Left ventricle myocardium inferior (tissue), 1 donor: Measurements from ENCODE around the gene FGD2. TPM values are rescaled to one million over a fixed set of nuclear protein-coding genes. Genes with fewer than 3 reads are reported as not detected.

ENCODE experiments used
- DNase-seq: peaks from one replicate; pipeline ENCODE4 v3.0.0-alpha.2; 2020
- H3K27ac ChIP-seq: fragments of 200-600 bp; replicated peaks from 2 replicates; pipeline ENCODE4 v1.8.0; 2021
- H3K27me3 ChIP-seq: fragments of 200-600 bp; 2 replicates; pipeline ENCODE4 v1.8.0; 2021; ENCODE audit warnings: low read depth
- H3K36me3 ChIP-seq: fragments of 200-600 bp; 2 replicates; pipeline ENCODE4 v1.8.0; 2021
- H3K4me1 ChIP-seq: fragments of 200-600 bp; 2 replicates; pipeline ENCODE4 v1.8.0; 2021
- H3K4me3 ChIP-seq: fragments of 200-600 bp; 2 replicates; pipeline ENCODE4 v1.8.0; 2021; ENCODE audit warnings: mild to moderate bottlenecking, moderate library complexity
- H3K9me3 ChIP-seq: fragments of 200-600 bp; replicated peaks from 2 replicates; pipeline ENCODE4 v1.8.0; 2021
- intact Hi-C: fragments of 100-400 bp; cut with micrococcal nuclease; formaldehyde crosslinking; loops from one replicate; pipeline ENCODE4 v1.11.0; 2022
- long read RNA-seq: library from polyadenylated mRNA; unstranded; transcript quantifications from one replicate; pipeline ENCODE4 v2.0.0, GENCODE V29; 2021
- total RNA-seq: library from RNA; stranded (reverse); fragmentation: NEBNext Ultra II Directional; extraction: Animal tissue kit (Norgen Biotek cat#: 25700); gene quantifications from one replicate; pipeline ENCODE4 v1.2.1, GENCODE V29; 2021
- TF ChIP-seq, protein P1 (sequence below): fragments of 200-600 bp; IDR thresholded peaks from 2 replicates; pipeline ENCODE4 v1.8.0; 2021; ENCODE audit warnings: antibody characterized with exemption, mild to moderate bottlenecking, borderline replicate concordance
- donor health status: DM: no; HTN: yes; CAD: no; lungs with severe emphysema.

Gene FGD2, protein sequence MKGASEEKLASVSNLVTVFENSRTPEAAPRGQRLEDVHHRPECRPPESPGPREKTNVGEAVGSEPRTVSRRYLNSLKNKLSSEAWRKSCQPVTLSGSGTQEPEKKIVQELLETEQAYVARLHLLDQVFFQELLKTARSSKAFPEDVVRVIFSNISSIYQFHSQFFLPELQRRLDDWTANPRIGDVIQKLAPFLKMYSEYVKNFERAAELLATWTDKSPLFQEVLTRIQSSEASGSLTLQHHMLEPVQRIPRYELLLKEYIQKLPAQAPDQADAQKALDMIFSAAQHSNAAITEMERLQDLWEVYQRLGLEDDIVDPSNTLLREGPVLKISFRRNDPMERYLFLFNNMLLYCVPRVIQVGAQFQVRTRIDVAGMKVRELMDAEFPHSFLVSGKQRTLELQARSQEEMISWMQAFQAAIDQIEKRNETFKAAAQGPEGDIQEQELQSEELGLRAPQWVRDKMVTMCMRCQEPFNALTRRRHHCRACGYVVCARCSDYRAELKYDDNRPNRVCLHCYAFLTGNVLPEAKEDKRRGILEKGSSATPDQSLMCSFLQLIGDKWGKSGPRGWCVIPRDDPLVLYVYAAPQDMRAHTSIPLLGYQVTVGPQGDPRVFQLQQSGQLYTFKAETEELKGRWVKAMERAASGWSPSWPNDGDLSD
- 6.0 TPM for total RNA-seq
- long read RNA-seq, partial matches to known transcripts, result 1 of 1 reads
- long read RNA-seq, other reads (novel, unspliced or antisense), result 0 of 1 reads

DNA sequence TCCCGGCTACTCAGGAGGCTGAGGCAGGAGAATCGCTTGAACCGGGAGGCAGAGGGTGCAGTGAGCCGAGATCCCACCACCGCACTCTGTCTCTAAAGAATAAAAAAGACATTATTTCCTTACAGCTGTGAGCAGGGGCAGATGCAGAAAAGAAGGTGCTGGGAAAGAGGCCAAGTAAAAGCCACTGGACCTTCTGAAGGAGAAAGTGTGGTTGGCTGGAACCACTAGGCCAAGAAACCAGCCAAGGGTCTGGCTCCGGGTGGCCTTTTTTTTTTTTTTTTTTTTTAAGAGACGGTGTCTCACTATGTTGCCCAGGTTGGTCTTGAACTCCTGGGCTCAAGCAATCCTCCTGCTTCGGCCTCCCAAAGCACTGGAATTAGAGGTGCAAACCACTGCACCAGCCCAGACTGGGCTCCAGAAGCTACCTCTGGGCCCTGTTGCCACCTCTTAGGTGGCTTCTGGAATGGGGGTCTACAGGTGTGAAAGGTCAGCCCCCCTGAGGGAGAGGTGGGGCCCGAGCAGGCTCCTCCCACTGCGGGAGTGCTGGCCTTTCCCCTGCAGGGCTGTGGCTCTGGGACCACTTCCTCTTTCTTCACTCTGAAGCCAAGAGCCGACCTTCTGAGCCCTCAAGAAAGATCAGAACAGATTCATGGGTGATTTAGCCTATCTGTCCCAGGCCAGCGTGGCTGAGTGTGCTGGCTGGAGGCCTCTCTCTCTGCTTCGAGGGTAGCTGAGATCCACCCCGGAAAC, at the start of gene FGD2:
FGD2 (plus strand) TSS at position 595 of the 750 bp plus-strand sequence. CDS start 163 bp downstream, outside the sequence.
- no peak for DNase-seq
- Histone ChIP-seq H3K4me3 (peak within 1 kb of the TSS; percentile 37), H3K27ac (peak within 1 kb of the TSS; percentile 47), H3K27me3 (no peaks in the 10 kb centered on the region), H3K9me3 (no peaks in the 10 kb centered on the region), H3K4me1 (peaks cover 7% of the 10 kb centered on the region), H3K36me3 (no peaks in the 10 kb centered on the region)
- intact Hi-C loops, result loop anchor here (5.0 kb wide), 1 partner anchor 103 kb away; no protein-coding TSS in a partner anchor
- TF ChIP-seq, protein P1, sequence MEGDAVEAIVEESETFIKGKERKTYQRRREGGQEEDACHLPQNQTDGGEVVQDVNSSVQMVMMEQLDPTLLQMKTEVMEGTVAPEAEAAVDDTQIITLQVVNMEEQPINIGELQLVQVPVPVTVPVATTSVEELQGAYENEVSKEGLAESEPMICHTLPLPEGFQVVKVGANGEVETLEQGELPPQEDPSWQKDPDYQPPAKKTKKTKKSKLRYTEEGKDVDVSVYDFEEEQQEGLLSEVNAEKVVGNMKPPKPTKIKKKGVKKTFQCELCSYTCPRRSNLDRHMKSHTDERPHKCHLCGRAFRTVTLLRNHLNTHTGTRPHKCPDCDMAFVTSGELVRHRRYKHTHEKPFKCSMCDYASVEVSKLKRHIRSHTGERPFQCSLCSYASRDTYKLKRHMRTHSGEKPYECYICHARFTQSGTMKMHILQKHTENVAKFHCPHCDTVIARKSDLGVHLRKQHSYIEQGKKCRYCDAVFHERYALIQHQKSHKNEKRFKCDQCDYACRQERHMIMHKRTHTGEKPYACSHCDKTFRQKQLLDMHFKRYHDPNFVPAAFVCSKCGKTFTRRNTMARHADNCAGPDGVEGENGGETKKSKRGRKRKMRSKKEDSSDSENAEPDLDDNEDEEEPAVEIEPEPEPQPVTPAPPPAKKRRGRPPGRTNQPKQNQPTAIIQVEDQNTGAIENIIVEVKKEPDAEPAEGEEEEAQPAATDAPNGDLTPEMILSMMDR, result no peak

DNA sequence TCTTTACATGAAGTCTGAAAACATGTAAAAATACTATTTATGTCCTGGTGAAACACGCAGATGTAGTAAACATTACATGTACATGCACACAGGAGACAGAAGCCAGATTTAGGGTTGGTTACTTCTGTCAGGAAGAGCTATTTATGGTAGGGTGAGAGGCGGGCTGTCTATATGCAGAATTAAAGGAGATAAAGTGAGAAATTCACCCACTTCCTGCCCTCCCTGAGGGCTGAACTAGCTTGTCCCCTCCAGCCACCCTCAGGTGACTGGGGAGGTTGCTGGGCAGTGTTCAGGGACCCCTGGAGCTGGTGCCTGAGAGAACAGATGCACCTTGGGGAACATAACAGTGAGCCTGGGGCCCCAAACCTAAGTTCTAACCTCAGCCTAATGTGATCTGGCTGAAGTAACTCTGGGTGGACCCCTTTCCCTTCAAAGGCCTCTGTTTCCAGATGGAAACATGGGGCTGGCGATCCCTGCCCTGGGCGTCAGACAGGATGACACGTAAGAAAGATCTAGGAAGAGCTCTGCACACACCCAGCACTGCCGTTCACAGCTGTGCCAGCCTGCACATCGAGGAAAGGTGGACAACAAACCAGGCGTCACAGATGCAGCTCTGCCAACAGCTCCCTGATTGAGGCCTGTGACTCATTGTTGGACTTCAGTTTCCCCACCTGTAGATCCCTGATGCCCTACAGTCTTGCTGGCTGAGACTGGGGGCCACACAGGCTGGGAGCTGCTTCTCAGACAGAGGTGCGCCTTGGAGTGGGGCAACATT, 49.6 kb upstream of the FGD2 start:
- Histone ChIP-seq H3K27ac (peak overlapping the region; percentile 52), H3K9me3 (no peaks in the 10 kb centered on the region), H3K36me3 (no peaks in the 10 kb centered on the region), H3K4me3 (peak overlapping the region; percentile 48), H3K4me1 (peaks cover 37% of the 10 kb centered on the region), H3K27me3 (no peaks in the 10 kb centered on the region)
- TF ChIP-seq, protein P1, result no peak
- no peak for DNase-seq
- intact Hi-C loops, result no loop called here

DNA sequence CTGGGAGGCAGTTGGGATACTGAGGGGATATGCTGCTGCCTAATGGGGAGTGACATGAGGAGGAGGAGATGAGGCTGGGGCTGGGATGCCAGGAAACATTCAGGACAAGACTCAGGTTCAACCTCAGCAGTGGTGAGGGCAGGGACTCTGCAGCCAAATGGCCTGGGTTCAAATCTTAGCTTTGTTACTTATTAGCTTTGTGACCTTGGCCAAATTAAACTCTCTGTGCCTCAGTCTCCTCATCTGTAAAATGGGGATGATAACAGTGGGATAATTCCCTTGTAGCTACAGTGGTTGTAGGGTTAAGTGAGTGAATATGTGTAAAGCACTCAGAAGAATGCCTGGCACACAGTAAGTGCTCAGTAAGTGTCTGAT, 49.0 kb upstream of the FGD2 start:
- no peak for DNase-seq
- H3K4me1 ChIP-seq, result peaks cover 43% of the 10 kb centered on the region
- intact Hi-C loops, result no loop called here
- peak overlapping the region; percentile 48 for H3K4me3 ChIP-seq
- H3K27ac ChIP-seq, result peak overlapping the region; percentile 52
- TF ChIP-seq, protein P1, result no peak
- no peaks in the 10 kb centered on the region for H3K27me3 ChIP-seq
- no peaks in the 10 kb centered on the region for H3K9me3 ChIP-seq
- H3K36me3 ChIP-seq, result no peaks in the 10 kb centered on the region

DNA sequence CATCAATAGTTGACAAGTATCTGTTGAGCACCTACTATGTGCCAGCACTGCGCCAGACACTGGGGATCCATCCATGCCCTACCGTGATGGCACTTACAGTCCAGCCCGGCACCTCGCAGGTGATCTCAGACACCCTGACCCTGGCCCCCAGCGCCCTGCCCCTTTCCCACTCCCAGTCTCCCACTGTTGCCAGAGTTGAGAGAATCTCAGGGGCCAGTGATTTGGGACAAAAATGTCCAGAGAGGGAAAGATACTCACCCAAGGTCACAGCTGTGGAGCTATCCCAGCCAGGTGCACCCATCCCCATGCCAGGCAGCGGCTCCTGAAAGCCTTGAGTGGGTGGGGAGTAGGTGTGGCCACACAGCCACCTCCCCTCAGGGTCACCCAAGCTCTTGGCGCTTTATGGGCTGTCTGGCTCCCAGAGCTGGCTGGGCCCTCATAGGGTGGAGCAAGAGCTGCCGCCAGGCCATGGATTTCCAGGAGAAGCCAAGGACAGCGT, 47.6 kb upstream of the FGD2 start:
- TF ChIP-seq, protein P1, result no peak
- no peaks in the 10 kb centered on the region for H3K9me3 ChIP-seq
- no peaks in the 10 kb centered on the region for H3K36me3 ChIP-seq
- no peaks in the 10 kb centered on the region for H3K27me3 ChIP-seq
- intact Hi-C loops, result no loop called here
- DNase-seq, result no peak
- peaks cover 44% of the 10 kb centered on the region for H3K4me1 ChIP-seq
- no peak overlapping the region for H3K4me3 ChIP-seq
- peak overlapping the region; percentile 18 for H3K27ac ChIP-seq
